DND-41 (cell line): ENCODE results near the gene WIPF3.

Source experiments
- EZH2 ChIP-seq: IDR thresholded peaks from 3 replicates; pipeline ENCODE4 v1.6.1; 2012; ENCODE audit warnings: borderline replicate concordance, low read depth, mild to moderate bottlenecking, moderate library complexity, low read length, inconsistent platforms; ENCODE audit not compliant: severe bottlenecking
- TF ChIP-seq, protein P1 (sequence below): IDR thresholded peaks from 2 replicates; pipeline ENCODE4 v1.5.1; 2012; ENCODE audit warnings: borderline replicate concordance, low read length, moderate library complexity, mild to moderate bottlenecking; ENCODE audit not compliant: poor library complexity, severe bottlenecking; ENCODE audit errors: extremely low read depth

DNA sequence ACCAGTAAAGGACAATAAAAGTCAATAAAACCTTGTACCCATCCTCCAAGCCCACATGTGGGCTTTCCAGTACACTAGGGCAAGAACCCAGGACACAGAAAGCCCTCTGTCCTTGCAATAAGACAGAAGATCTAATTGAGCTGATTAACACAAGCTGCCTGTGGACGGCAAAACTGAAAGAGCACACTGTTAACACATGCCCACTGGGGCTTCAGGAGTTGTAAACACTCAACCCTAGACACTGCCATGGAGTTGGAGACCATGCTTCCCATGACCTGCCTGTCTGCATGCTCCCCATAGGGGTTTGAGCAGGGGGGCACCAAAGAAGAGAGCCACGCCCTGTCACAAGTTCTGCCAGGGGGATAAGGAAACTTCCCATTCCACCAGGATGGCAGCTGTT lies 22.6 kb upstream of the WIPF3 start:
- TF ChIP-seq, protein P1, sequence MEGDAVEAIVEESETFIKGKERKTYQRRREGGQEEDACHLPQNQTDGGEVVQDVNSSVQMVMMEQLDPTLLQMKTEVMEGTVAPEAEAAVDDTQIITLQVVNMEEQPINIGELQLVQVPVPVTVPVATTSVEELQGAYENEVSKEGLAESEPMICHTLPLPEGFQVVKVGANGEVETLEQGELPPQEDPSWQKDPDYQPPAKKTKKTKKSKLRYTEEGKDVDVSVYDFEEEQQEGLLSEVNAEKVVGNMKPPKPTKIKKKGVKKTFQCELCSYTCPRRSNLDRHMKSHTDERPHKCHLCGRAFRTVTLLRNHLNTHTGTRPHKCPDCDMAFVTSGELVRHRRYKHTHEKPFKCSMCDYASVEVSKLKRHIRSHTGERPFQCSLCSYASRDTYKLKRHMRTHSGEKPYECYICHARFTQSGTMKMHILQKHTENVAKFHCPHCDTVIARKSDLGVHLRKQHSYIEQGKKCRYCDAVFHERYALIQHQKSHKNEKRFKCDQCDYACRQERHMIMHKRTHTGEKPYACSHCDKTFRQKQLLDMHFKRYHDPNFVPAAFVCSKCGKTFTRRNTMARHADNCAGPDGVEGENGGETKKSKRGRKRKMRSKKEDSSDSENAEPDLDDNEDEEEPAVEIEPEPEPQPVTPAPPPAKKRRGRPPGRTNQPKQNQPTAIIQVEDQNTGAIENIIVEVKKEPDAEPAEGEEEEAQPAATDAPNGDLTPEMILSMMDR, result no peak
- no peak for TF ChIP-seq EZH2
